SK-N-DZ (cell line): ENCODE measurements around the gene CTRB2.
"Not testable (repeated sequence)": the region's sequence is repeated elsewhere in the genome, so short reads cannot be mapped to it uniquely, and the experiment has no call there.

Experiments used
- DNase-seq: peaks from one replicate; pipeline ENCODE4 v3.0.0-alpha.2; 2015; ENCODE audit warnings: low spot score

Gene CTRB2

GRCh38 chr16:75242436-75243078 lies 35.6 kb upstream of the CTRB2 start:
- DNase-seq: not testable (repeated sequence)

GRCh38 chr16:75241955-75242354 lies 35.0 kb upstream of the CTRB2 start:
- no peak for DNase-seq

- DNase-seq: no peak
Measured at GRCh38 chr16:75241412-75241811, 34.5 kb upstream of the CTRB2 start.

- DNase-seq: not testable (repeated sequence)
Measured at GRCh38 chr16:75240633-75241032, 33.7 kb upstream of the CTRB2 start.

GRCh38 chr16:75239542-75240122 lies 32.7 kb upstream of the CTRB2 start:
- no peak for DNase-seq

- DNase-seq: no peak
Measured at GRCh38 chr16:75238853-75239541, 32.0 kb upstream of the CTRB2 start.

GRCh38 chr16:75238132-75238852 lies 31.3 kb upstream of the CTRB2 start:
- DNase-seq: no peak

GRCh38 chr16:75237398-75238131 lies 30.6 kb upstream of the CTRB2 start:
- DNase-seq: no peak

- DNase-seq: no peak
Measured at GRCh38 chr16:75236736-75237397, 29.9 kb upstream of the CTRB2 start.

- no peak for DNase-seq
Measured at GRCh38 chr16:75236232-75236631, 29.3 kb upstream of the CTRB2 start.

GRCh38 chr16:75235721-75236193 lies 28.8 kb upstream of the CTRB2 start:
- no peak for DNase-seq

GRCh38 chr16:75234856-75235696 lies 28.1 kb upstream of the CTRB2 start:
- no peak for DNase-seq

- DNase-seq: no peak
Measured at GRCh38 chr16:75233611-75233938, 26.6 kb upstream of the CTRB2 start.

GRCh38 chr16:75231570-75231969 lies 24.6 kb upstream of the CTRB2 start:
- no peak for DNase-seq

GRCh38 chr16:75230471-75231110 lies 23.6 kb upstream of the CTRB2 start:
- DNase-seq: no peak

GRCh38 chr16:75229172-75230031 lies 22.4 kb upstream of the CTRB2 start:
- no peak for DNase-seq

- DNase-seq: no peak
Measured at GRCh38 chr16:75228143-75228976, 21.4 kb upstream of the CTRB2 start.
